Measurements from ENCODE around the gene SLC17A1. TPM values are rescaled to one million over a fixed set of nuclear protein-coding genes. Genes with fewer than 3 reads are reported as not detected.

The SLC17A1 gene
- total RNA-seq, 1 donor from 2014 or later = 0.85 TPM

GRCh38 chr6:25747477-25747876 lies 84.4 kb downstream of the SLC17A1 start:
- H3K27ac Mint-ChIP-seq = no peak overlapping the region
- no peaks in the 10 kb centered on the region for H3K36me3 Mint-ChIP-seq
- TF ChIP-seq, protein P1, sequence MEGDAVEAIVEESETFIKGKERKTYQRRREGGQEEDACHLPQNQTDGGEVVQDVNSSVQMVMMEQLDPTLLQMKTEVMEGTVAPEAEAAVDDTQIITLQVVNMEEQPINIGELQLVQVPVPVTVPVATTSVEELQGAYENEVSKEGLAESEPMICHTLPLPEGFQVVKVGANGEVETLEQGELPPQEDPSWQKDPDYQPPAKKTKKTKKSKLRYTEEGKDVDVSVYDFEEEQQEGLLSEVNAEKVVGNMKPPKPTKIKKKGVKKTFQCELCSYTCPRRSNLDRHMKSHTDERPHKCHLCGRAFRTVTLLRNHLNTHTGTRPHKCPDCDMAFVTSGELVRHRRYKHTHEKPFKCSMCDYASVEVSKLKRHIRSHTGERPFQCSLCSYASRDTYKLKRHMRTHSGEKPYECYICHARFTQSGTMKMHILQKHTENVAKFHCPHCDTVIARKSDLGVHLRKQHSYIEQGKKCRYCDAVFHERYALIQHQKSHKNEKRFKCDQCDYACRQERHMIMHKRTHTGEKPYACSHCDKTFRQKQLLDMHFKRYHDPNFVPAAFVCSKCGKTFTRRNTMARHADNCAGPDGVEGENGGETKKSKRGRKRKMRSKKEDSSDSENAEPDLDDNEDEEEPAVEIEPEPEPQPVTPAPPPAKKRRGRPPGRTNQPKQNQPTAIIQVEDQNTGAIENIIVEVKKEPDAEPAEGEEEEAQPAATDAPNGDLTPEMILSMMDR (conservative IDR thresholded peaks at IDR 0.05) = no peak
- H3K4me1 Mint-ChIP-seq (ENCODE audit: unreplicated experiment) = no peaks in the 10 kb centered on the region
- no peak for DNase-seq (ENCODE audit: extremely low spot score, unreplicated experiment)
- no peaks in the 10 kb centered on the region for H3K9me3 Mint-ChIP-seq
- H3K27me3 Mint-ChIP-seq = no peaks in the 10 kb centered on the region
- no peak overlapping the region for H3K4me3 Mint-ChIP-seq

DNA sequence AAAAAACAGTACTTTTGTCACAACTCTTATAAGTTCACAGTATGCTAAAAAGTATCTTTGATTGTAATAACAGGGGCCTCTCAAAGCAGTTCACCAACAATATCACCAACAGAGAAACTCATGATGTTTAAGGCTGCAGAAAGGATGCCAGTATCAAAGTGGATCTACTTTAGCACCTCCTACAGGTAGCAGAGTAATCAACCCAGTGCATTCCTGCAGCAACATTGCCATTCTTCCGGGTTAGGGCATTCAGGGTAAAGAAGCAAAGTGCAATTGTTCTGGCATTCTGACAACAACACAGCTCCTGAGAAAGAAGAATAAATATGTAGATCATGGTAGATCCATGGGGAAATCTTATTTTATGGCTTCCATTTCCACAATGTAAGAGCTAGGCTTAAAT lies 84.9 kb downstream of the SLC17A1 start:
- H3K27me3 Mint-ChIP-seq = no peaks in the 10 kb centered on the region
- no peaks in the 10 kb centered on the region for H3K9me3 Mint-ChIP-seq
- DNase-seq (ENCODE audit: extremely low spot score, unreplicated experiment) = no peak
- TF ChIP-seq, protein P1 (conservative IDR thresholded peaks at IDR 0.05) = no peak
- H3K36me3 Mint-ChIP-seq = no peaks in the 10 kb centered on the region
- no peak overlapping the region for H3K4me3 Mint-ChIP-seq
- H3K27ac Mint-ChIP-seq = no peak overlapping the region
- no peaks in the 10 kb centered on the region for H3K4me1 Mint-ChIP-seq (ENCODE audit: unreplicated experiment)

DNA sequence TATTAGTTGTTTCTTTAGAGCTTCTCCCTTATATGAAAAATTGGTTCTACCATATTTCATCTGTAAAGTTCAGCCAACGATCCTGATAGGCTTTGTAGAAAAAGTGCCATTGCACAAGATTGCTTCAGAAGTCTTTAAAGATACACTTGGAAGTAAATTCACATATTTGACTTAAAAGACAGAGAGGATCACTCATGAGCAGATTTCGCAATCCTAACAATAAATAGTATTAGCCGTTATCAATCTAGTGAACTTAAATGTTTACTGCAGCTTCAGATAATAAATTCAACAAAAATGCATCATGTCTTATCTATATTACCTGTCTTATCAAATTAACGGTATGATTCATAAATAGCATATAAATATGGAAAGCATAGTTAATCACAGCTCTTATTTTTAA lies 86.0 kb downstream of the SLC17A1 start:
- DNase-seq (ENCODE audit: extremely low spot score, unreplicated experiment) = no peak
- Mint-ChIP-seq H3K9me3 (no peaks in the 10 kb centered on the region), H3K36me3 (no peaks in the 10 kb centered on the region), H3K4me1 (ENCODE audit: unreplicated experiment) (no peaks in the 10 kb centered on the region), H3K27ac (no peak overlapping the region), H3K4me3 (no peak overlapping the region), H3K27me3 (no peaks in the 10 kb centered on the region)
- TF ChIP-seq, protein P1 (conservative IDR thresholded peaks at IDR 0.05) = no peak

GRCh38 chr6:25743868-25744267 lies 88.0 kb downstream of the SLC17A1 start:
- H3K27me3 Mint-ChIP-seq = no peaks in the 10 kb centered on the region
- no peak for DNase-seq (ENCODE audit: extremely low spot score, unreplicated experiment)
- TF ChIP-seq, protein P1 (conservative IDR thresholded peaks at IDR 0.05) = no peak
- no peaks in the 10 kb centered on the region for H3K36me3 Mint-ChIP-seq
- H3K4me3 Mint-ChIP-seq = no peak overlapping the region
- H3K27ac Mint-ChIP-seq = no peak overlapping the region
- H3K4me1 Mint-ChIP-seq (ENCODE audit: unreplicated experiment) = no peaks in the 10 kb centered on the region
- no peaks in the 10 kb centered on the region for H3K9me3 Mint-ChIP-seq

DNA sequence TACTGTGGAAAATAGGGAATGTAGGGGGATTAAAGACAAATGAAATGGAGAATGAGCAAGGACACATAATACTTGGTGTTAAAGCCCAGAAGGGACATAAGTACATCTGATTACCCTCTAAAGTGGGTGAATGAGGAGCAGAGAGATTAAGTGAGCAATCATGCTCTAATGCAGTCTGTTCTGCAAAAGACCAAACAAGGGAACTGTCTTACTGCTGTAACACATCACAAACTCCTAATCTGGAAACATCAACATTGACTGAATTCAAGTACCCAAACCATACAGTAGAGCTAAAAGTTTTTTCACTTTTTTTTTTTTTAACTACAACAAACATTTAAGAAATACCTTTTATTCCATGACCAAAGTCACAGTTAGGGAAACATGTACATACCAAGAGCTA lies 96.6 kb downstream of the SLC17A1 start:
- no peak for DNase-seq (ENCODE audit: extremely low spot score, unreplicated experiment)
- Mint-ChIP-seq H3K4me1 (ENCODE audit: unreplicated experiment) (no peaks in the 10 kb centered on the region), H3K27ac (no peak overlapping the region), H3K9me3 (no peaks in the 10 kb centered on the region), H3K4me3 (no peak overlapping the region), H3K27me3 (peaks cover 9% of the 10 kb centered on the region), H3K36me3 (no peaks in the 10 kb centered on the region)
- TF ChIP-seq, protein P1 (conservative IDR thresholded peaks at IDR 0.05) = no peak

Other genes starting within 250 kb of the SLC17A1 start
- gene SCGN, start 179.8 kb downstream of the SLC17A1 start, total RNA-seq (ENCODE audit: low replicate concordance) = 47.1 and 89.1 TPM in 2 replicates
- gene SLC17A4, start 77.3 kb downstream of the SLC17A1 start, total RNA-seq (ENCODE audit: low replicate concordance) = 1.0 and 3.9 TPM in 2 replicates
- 0.33 TPM in 1 of 2 replicates, not detected in the other for gene SLC17A3, start 42.2 kb upstream of the SLC17A1 start, total RNA-seq (ENCODE audit: low replicate concordance)
- 0.21 TPM in 1 of 2 replicates, not detected in the other for gene SLC17A2, start 98.6 kb upstream of the SLC17A1 start, total RNA-seq (ENCODE audit: low replicate concordance)
- 6.9 and 16.1 TPM in 2 replicates for gene TRIM38, start 130.8 kb upstream of the SLC17A1 start, total RNA-seq (ENCODE audit: low replicate concordance)

Measured in type B pancreatic cell (in vitro differentiated cells).